HG03095 (cell line): ENCODE data around the gene UNC5CL.

ENCODE experiments used
- ATAC-seq: cut with Tn5 transposase; IDR thresholded peaks from one replicate; pipeline ENCODE4 v1.9.1; 2021; ENCODE audit warnings: moderate library complexity; ENCODE audit not compliant: unreplicated experiment

UNC5CL gene

GRCh38 chr6:41039060-41039998 is at the start of gene UNC5CL:
Gene UNC5CL (minus strand): TSS chr6:41039221. CDS start chr6:41035074, 4,147 bp downstream.
- ATAC-seq = no peak

- no peak for ATAC-seq
Measured at GRCh38 chr6:41088451-41088850, 49.4 kb upstream of the UNC5CL start.

GRCh38 chr6:41085182-41085581 is 46.2 kb upstream of the UNC5CL start:
- no peak for ATAC-seq

GRCh38 chr6:41083072-41083471 is 44.1 kb upstream of the UNC5CL start:
- no peak for ATAC-seq

DNA sequence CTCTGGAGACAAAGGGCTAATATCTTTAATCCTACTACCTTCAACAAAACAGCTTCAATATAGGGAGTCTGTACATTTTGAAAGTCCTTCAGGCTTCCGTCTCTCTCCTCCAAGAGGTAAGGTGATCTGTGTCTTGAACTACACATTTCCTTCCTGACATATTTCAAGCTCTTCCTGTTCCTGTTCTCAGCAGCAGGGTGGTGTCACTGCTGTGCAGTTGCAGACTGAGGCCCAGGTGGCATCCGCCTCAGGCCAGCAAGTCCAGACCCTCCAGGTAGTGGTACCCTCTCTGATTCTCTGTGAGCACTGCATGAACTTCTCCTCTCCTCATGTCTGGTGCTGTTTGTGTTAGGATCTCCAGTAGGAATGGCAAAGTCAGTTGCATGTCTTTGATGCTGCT is 41.6 kb upstream of the UNC5CL start:
- ATAC-seq = no peak

- ATAC-seq = no peak
Measured at GRCh38 chr6:41079080-41079479, 40.1 kb upstream of the UNC5CL start.

GRCh38 chr6:41078101-41078500 is 39.1 kb upstream of the UNC5CL start:
- no peak for ATAC-seq

GRCh38 chr6:41077536-41077935 is 38.5 kb upstream of the UNC5CL start:
- ATAC-seq = no peak

- ATAC-seq = no peak
Measured at GRCh38 chr6:41075651-41076626, 36.9 kb upstream of the UNC5CL start.

DNA sequence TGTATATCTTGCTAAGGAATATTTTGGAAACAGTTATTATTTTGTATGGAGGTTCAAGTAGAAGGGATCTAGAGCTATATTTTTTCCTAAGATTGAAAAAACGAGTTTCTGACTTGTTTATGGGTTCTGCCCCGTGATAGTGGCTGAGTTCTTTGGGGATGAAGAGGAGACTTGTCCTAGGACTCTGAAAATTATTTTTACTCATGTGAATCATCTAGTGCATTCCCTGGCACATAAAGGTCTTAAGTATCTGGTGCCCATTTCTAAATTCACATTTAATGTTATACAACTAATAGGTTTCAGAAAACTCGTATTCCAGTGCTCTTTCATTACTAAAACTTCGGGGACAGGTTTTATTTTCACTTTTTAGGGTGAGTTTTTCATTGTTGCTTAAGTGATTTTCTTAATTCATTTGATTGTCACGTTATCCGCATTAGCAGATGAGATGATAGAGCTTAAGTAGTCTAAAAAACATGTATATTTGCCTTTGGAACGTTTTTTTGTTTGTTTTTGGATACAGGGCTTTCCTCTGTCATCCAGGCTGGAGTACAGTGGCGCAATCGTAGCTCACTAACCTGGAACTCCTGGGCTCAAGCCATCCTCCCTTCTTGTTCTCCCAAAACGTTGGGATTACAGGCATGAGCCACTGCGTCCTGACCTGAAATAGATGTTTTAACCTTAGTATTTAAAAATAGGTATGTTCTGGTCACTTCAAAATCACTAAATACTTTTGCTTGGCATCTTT is 35.8 kb upstream of the UNC5CL start:
- no peak for ATAC-seq

DNA sequence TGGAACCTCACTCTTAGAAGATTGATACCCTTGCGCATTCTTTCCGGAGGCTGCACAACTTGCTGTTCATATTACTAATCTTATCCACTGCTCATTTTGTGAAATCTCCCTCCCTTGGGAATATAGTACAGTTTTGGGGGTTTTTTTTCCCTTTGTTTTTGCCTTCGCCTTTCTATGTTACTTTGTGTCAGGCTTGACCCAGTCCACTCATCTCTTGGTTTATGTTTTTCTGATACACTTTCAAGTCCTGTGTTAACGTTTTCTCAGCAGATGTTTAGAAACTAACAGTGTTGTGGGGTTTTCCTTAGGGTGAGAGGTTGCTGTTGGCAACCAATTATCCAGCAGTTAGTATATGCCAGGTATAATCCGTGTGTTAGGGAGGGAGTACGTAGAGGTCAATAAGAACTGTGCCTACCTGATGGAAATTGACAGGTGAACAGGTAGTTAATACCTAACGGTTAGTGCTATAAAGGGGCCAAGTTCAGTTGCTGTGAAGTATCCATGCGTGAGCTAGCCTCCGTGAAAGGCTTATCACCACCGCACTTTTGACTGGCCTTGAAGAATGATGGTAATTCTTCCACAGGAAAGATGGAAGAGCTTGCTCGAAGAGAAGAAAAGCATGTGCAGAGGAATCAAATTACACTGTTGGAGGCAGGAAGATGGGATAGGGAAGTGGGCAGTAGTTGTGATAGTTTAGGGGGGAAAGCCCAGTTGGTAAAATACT is 35.1 kb upstream of the UNC5CL start:
- no peak for ATAC-seq

DNA sequence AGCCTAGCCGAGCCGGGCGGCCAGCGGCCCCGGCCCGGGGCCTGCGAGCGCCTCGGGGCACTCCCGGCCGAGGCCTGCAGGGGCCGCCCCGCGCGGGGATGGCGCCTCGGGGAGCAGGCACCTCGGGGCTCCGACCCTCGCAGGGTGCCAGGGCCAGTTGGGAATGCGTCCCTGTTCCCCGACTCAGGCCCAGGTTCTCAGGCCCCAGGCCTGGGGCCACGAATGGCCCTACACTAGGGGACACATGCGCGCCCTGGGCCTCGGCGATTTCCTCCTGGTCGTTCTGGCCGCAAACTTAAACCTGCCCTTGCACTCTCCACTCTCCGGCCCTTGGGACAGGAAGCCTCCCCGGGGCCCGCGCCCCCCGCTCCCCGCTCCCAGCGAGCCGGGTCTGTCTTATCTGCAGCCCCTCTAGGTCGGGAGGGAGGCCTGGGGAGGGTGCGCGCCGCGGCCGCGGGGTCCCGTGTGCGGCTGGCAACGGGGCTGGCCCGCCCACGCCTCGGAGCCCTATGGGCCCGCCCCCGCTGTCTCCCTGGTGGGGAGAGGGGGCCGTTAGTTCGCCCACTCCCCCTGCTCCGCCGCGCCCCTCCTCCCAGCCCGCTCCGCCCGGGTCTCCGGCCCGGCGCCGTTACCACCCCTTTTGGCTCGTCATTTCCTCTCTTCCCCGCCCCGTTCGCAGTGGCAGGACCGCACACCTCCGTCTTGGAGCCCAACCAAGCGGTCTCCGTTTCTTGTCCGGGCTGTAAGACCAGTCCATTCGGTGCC is 34.4 kb upstream of the UNC5CL start:
- peak; percentile 31 for ATAC-seq

GRCh38 chr6:41072836-41073202 is 33.8 kb upstream of the UNC5CL start, which contains the start of gene NFYA:
Gene NFYA (plus strand): TSS chr6:41072974. CDS start chr6:41079090, 6,116 bp downstream.
- ATAC-seq = peak; percentile 55

GRCh38 chr6:41071923-41072835 is 33.2 kb upstream of the UNC5CL start, which contains the start of gene OARD1:
Gene OARD1 (minus strand): TSS chr6:41072356. CDS start chr6:41071634, 722 bp downstream.
- peak; percentile 62 for ATAC-seq

DNA sequence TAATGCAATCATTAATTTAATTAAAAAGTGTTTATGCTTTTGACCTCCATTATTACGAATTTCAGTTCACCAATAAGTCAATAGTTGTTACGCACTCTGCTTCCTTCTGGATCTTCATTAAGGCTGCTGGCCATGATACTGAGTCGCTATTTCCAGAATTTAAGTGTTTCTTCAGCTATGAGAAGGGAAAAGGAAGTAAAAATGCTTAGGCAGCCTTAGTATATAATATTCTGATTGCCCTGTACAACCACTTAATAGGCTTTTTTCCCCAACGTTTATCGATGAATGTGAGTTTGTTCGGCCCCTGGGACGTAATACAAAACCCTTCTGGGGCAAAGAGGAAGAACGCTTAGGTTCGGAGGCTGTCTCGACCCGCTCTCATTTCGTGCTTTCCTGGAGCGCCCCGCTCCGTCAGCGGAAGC is 32.5 kb upstream of the UNC5CL start:
- no peak for ATAC-seq

GRCh38 chr6:41066867-41067304 is 27.9 kb upstream of the UNC5CL start:
- no peak for ATAC-seq

DNA sequence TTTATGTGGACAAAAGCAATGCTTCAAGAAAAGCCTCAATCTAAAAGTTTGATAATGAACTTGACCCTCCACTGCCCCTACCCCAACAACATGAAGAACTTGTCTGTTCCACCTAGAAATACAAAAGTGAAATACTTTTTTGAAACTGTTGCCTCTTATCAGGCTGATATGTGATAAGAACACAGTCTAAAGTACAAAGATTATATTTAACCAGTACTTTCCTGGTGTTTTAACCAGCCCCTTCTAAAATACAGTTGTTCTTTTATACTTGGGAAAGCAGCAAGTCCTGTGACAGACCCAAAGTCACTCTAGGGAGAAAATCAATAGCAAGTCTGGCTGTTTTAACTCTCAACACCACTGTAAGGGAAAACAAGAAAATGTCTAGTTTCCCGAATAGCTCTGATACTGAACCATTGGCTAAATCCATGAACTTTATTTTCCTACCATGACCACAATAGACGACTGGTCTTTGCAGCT is 26.6 kb upstream of the UNC5CL start:
- no peak for ATAC-seq

DNA sequence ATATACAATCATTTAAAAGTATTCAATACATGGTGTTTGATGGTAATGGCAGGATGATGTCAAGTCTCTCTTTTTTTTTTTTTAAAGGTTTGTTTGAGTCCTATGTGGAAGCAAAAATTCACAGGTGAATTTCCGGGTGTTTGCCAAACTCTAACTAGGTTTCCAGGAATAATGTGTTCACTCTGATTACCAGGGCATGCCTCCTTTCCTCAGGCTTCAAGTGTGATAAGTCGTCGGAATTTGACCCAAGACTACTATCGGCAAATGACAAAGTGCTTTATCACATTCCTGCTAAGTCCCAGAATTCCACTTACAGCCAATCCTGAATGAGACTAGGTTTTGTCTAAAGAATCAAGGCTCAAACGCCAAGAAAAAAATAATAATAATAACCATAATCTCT is 25.8 kb upstream of the UNC5CL start:
- ATAC-seq = no peak
